ENCODE data around the gene LAP3.

LAP3 gene

DNA sequence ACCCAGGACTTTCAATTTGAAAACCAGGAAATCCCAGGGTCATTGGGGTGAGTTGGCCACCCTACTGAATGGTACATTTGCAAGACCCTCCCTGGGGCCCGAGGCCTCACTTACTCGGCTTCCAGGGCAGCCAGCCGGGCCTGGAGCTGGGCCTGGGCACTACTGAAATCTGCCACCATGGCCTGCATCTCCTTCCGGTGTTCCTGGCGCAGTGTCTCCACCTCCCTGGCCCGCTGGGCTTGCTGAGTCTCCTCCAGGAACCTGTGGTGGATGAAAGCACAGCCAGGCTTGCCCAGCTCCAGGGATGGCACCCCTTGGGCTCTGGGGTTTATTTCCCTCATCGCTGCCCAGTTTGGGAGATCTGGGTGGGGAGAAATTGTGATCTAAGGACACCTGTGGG lies 62.1 kb downstream of the LAP3 start:
- in situ Hi-C loops (cut with HindIII; ENCODE audit: low pct_unique_long_range_greater_than_20kb, low sequenced_read_pairs), result no loop called here
- no peak for TF ChIP-seq JUND (IDR thresholded peaks at IDR 0.05; ENCODE audit: low read depth)
- no peak for DNase-seq (ENCODE audit: low read depth in 1 of 2, low spot score in 1 of 2)

DNA sequence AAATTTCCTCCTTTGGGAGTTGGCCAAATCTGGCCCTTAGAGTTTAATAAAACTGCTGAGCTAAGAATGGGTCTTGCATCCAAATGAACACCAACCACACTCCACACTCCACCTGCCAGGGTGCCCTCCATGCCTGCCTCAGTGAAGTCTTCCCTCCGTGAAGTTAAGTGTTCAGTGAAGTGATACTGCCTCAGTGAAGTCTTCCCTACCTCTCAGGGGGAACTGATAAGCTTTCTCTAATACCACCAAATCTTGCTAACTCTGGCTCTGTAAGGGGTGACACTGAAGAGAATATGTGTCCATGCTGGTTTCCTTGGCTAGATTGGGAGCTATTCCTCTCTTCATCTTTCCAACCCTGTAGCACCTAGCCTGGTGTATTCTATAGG lies 65.4 kb downstream of the LAP3 start:
- no peak for DNase-seq (ENCODE audit: low read depth in 1 of 2, low spot score in 1 of 2)
- in situ Hi-C loops (cut with HindIII; ENCODE audit: low pct_unique_long_range_greater_than_20kb, low sequenced_read_pairs), result no loop called here
- no peak for TF ChIP-seq JUND (IDR thresholded peaks at IDR 0.05; ENCODE audit: low read depth)

DNA sequence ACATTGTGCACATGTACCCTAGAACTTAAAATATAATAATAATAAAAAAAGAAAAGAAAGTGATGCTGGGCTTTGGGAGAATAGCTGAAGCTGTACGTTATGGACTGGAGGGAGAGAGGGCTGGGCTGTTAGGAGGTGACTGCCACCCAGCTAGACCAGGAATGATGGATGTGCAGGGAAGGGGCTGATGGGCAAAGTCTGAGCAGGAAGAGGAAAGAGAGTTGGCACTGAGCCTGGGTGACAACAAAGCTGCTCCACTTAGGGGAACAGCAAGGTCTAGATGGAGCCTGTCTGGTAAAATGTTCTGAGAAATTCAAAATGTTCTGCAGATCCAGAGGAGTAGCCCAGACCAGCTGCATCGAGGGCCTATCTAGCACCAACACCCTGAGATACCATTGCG lies 69.7 kb downstream of the LAP3 start:
- in situ Hi-C loops (cut with HindIII; ENCODE audit: low pct_unique_long_range_greater_than_20kb, low sequenced_read_pairs), result no loop called here
- DNase-seq (ENCODE audit: low read depth in 1 of 2, low spot score in 1 of 2), result no peak
- no peak for TF ChIP-seq JUND (IDR thresholded peaks at IDR 0.05; ENCODE audit: low read depth)

DNA sequence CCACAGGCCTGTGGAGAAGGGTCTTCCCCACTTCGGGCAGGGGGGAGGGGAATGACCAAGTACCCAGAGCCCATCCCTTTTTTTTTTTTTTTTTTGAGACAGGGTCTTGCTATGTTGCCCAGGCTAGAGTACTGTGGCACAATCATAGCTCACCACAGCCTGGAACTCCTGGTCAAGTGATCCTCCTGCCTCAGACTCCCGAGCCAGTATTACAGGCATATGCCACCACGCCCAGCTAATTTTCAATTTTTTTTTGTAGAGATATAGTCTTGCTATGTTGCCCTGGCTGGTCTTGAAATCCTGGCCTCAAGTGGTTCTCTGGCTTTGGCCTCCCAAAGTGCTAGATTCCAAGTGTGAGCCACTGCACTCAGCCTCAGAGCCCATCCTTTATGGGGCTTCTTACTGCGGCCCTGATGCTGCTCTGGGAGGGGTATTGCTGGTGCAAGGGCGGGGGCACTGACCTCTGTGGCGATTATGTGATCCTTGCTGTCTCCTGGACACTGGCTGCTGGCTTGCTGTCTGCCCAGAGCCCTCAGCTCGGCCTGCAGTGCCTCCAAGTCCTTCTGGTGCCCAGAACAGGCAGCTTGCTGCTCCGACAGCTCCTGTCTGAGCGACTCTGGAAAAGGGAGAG lies 70.3 kb downstream of the LAP3 start:
- no peak for DNase-seq (ENCODE audit: low read depth in 1 of 2, low spot score in 1 of 2)
- no peak for TF ChIP-seq JUND (IDR thresholded peaks at IDR 0.05; ENCODE audit: low read depth)
- in situ Hi-C loops (cut with HindIII; ENCODE audit: low pct_unique_long_range_greater_than_20kb, low sequenced_read_pairs), result no loop called here

DNA sequence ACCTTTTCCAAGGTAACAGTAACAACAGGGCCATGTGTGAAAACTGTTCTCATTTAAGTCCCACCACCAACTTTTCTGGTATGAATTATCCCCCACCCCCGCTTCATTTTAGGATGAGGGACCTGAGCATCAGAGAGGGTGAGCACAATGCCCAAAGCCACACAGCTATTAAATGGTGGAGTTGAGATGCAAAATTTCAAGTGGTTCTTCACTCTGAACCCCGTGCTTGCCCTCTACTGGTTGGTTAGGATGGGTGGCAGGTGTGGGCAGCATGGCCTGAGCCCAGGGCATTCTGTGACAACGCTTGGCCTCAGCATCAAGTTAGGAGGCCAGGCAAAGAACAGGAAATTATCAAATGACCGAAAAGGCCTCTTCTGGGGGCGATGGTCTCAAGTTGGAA lies 70.9 kb downstream of the LAP3 start:
- in situ Hi-C loops (cut with HindIII; ENCODE audit: low pct_unique_long_range_greater_than_20kb, low sequenced_read_pairs), result no loop called here
- no peak for TF ChIP-seq JUND (IDR thresholded peaks at IDR 0.05; ENCODE audit: low read depth)
- peak in 1 of 2 experiments; percentile 15 for DNase-seq (ENCODE audit: low read depth in 1 of 2, low spot score in 1 of 2)

DNA sequence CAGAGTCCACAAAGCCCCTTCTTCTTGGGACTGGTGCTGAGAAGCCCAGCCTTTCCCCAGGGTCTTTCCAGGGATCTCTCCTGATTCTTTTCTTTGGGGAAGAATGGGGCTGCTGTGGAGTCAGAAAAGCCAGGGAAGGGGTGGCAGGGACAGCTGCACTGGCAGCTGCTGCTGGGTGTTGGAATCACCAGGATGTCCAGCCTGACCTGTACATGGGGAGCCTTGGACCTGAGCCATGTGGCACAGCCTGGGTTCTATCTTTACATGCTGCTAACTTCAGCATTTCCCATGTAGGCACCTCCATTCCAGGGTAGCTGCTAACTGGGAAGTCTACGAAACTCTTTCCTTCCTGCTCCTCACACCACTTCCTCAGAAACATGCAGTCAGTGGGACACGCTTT lies 73.4 kb downstream of the LAP3 start:
- DNase-seq (ENCODE audit: low read depth in 1 of 2, low spot score in 1 of 2), result no peak
- in situ Hi-C loops (cut with HindIII; ENCODE audit: low pct_unique_long_range_greater_than_20kb, low sequenced_read_pairs), result no loop called here
- TF ChIP-seq JUND (IDR thresholded peaks at IDR 0.05; ENCODE audit: low read depth), result no peak

DNA sequence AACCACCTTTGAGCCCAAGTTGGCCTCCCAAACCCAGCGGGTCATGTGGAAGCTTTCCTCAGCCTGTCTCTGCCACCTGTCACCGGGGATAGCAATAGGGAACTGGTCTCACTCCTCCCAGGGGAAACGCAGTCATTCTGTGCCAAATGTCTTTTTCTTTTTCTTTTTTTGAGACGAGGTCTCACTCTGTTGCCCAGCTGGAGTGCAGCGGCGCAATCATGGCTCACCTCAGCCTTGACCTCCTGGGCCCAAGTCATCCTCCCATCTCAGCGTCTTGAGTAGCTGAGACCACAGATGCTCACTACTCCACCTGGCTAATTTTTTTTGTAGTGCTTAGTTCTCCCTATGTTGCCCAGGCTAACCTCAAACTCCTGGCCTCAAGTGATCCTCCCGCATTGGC lies 77.7 kb downstream of the LAP3 start:
- TF ChIP-seq JUND (IDR thresholded peaks at IDR 0.05; ENCODE audit: low read depth), result no peak
- DNase-seq (ENCODE audit: low read depth in 1 of 2, low spot score in 1 of 2), result no peak
- in situ Hi-C loops (cut with HindIII; ENCODE audit: low pct_unique_long_range_greater_than_20kb, low sequenced_read_pairs), result no loop called here

DNA sequence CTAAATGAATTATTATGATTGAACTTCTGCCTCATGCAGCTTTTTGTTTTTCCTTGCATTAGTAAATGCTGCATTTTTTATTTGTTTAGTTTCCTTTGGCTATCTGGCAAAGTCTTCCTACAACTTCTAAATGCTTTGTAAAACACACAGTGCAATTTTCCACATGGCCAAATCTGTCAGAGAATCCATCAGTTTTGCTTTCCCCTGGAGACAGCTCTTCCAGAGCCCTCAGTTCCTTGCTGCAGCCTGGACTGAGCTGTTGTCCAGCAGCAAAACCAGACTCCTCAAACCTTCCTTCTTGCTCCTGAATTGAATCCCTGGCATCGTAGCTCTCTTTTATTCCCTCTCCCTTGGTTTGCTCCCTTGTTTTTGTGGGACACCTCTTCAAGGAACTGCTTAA lies 80.1 kb downstream of the LAP3 start:
- TF ChIP-seq JUND (IDR thresholded peaks at IDR 0.05; ENCODE audit: low read depth), result no peak
- DNase-seq (ENCODE audit: low read depth in 1 of 2, low spot score in 1 of 2), result no peak
- in situ Hi-C loops (cut with HindIII; ENCODE audit: low pct_unique_long_range_greater_than_20kb, low sequenced_read_pairs), result no loop called here

Data from T47D (cell line).